ENCODE results near the gene RABGAP1L. TPM values are rescaled to one million over a fixed set of nuclear protein-coding genes. Genes with fewer than 3 reads are reported as not detected.

Gene RABGAP1L
- total RNA-seq, 2 experiments from 2014 or later = 98.1 to 158 TPM

- H2AFZ ChIP-seq (ENCODE audit: low read length) = no peak overlapping the region
- TF ChIP-seq CTCF (conservative IDR thresholded peaks at IDR 0.05; ENCODE audit: low read length) = no peak
- TF ChIP-seq EZH2phosphoT487 (IDR thresholded peaks at IDR 0.05; ENCODE audit: borderline replicate concordance, low read depth, low read length) = no peak
- H4K20me1 ChIP-seq (ENCODE audit: insufficient read depth, low read length) = peaks cover 10% of the 10 kb centered on the region
- ChIA-PET CTCF (ENCODE audit: unreplicated experiment) (interaction anchor here (0.6 kb wide), 1 partner anchor 11 kb away, joined by 3 read pairs; no protein-coding TSS in a partner anchor), POLR2A (interaction anchor here (1.2 kb wide), 1 partner anchor 123 kb away, joined by 3 read pairs; no protein-coding TSS in a partner anchor)
- peaks cover 37% of the 10 kb centered on the region for H3K79me2 ChIP-seq (ENCODE audit: insufficient read depth, low read depth, low read length)
- peaks cover 12% of the 10 kb centered on the region for H3K4me1 ChIP-seq (ENCODE audit: insufficient read depth, low read length, poor library complexity, severe bottlenecking)
- intact Hi-C loops (cut with micrococcal nuclease; ENCODE audit: unreplicated experiment) = loop anchor here (5.0 kb wide), 1 partner anchor 734 kb away; no protein-coding TSS in a partner anchor
- peaks cover 17% of the 10 kb centered on the region; the same call in 1 of the 2 replicates for H3K9me3 ChIP-seq (ENCODE audit: low read length)
- H3K4me3 ChIP-seq (ENCODE audit: low read depth, low read length, poor library complexity, severe bottlenecking) = no peak overlapping the region
- no peak overlapping the region for H3K27ac ChIP-seq (ENCODE audit: low read depth, low read length, poor library complexity, severe bottlenecking)
- peaks cover 75% of the 10 kb centered on the region for H3K36me3 ChIP-seq (ENCODE audit: insufficient read depth, low read length)
- H3K4me2 ChIP-seq (ENCODE audit: low read length) = no peak overlapping the region
- BruUV-seq (replicated peaks) = no TSS peak
- peak; percentile 45 for DNase-seq (ENCODE audit: low spot score)
- H3K9me2 ChIP-seq (ENCODE audit: insufficient read depth, low read length) = no peaks in the 10 kb centered on the region
Measured at GRCh38 chr1:174996476-174996875, 837.2 kb downstream of the RABGAP1L start.

- H2AFZ ChIP-seq (ENCODE audit: low read length) = no peak overlapping the region
- peaks cover 43% of the 10 kb centered on the region for H3K79me2 ChIP-seq (ENCODE audit: insufficient read depth, low read depth, low read length)
- DNase-seq (ENCODE audit: low spot score) = no peak
- CTCF ChIA-PET (ENCODE audit: unreplicated experiment) = no interaction called here
- H3K36me3 ChIP-seq (ENCODE audit: insufficient read depth, low read length) = peaks cover 75% of the 10 kb centered on the region
- peaks cover 17% of the 10 kb centered on the region for H3K4me1 ChIP-seq (ENCODE audit: insufficient read depth, low read length, poor library complexity, severe bottlenecking)
- H3K27ac ChIP-seq (ENCODE audit: low read depth, low read length, poor library complexity, severe bottlenecking) = peak overlapping the region; percentile 92
- no peak overlapping the region for H3K4me3 ChIP-seq (ENCODE audit: low read depth, low read length, poor library complexity, severe bottlenecking)
- H4K20me1 ChIP-seq (ENCODE audit: insufficient read depth, low read length) = peaks cover 13% of the 10 kb centered on the region
- POLR2A ChIA-PET = interaction anchor here (0.5 to 0.9 kb wide), 5 partner anchors 20 to 262 kb away, joined by 3 to 10 read pairs (median 3); no protein-coding TSS in a partner anchor
- peak overlapping the region; percentile 83; the same call in 1 of the 2 replicates for H3K4me2 ChIP-seq (ENCODE audit: low read length)
- no TSS peak for BruUV-seq (replicated peaks)
- no peaks in the 10 kb centered on the region for H3K9me2 ChIP-seq (ENCODE audit: insufficient read depth, low read length)
- TF ChIP-seq EZH2phosphoT487 (IDR thresholded peaks at IDR 0.05; ENCODE audit: borderline replicate concordance, low read depth, low read length) (no peak), CTCF (conservative IDR thresholded peaks at IDR 0.05; ENCODE audit: low read length) (no peak)
- peaks cover 17% of the 10 kb centered on the region; the same call in 1 of the 2 replicates for H3K9me3 ChIP-seq (ENCODE audit: low read length)
- intact Hi-C loops (cut with micrococcal nuclease; ENCODE audit: unreplicated experiment) = loop anchor here (5.0 kb wide), 1 partner anchor 735 kb away; no protein-coding TSS in a partner anchor
Measured at GRCh38 chr1:174997041-174997440, 837.7 kb downstream of the RABGAP1L start.

All from OCI-LY7 (cell line).